Testis (tissue), 3 donors: ENCODE measurements around the gene CORIN. TPM values are rescaled to one million over a fixed set of nuclear protein-coding genes. Genes with fewer than 3 reads are reported as not detected.
A peak's percentile ranks its signal among the peaks of the same experiment; 100 is the strongest.
"Not testable (repeated sequence)": the region's sequence is repeated elsewhere in the genome, so short reads cannot be mapped to it uniquely, and the experiment has no call there.

Experiments used
- DNase-seq: peaks from one replicate; pipeline ENCODE4 v3.0.0-alpha.2; 2019
- H3K27ac ChIP-seq, 2 donors: fragments of 200-600 bp; sonication (generic); one replicate each; pipeline ENCODE4 v1.5.1; 2019
- H3K27me3 ChIP-seq: fragments of 200-600 bp; sonication (generic); one replicate; pipeline ENCODE4 v1.5.1; 2019
- H3K36me3 ChIP-seq: fragments of 200-600 bp; sonication (generic); one replicate; pipeline ENCODE4 v1.5.1; 2017; ENCODE audit warnings: low read depth; ENCODE audit errors: missing control alignments
- H3K4me1 ChIP-seq: fragments of 200-600 bp; sonication (generic); one replicate; pipeline ENCODE4 v1.5.1; 2019
- H3K4me3 ChIP-seq, 2 donors: fragments of 200-600 bp; sonication (generic); one replicate each; pipeline ENCODE4 v1.5.1; 2017 to 2019
- H3K9me3 ChIP-seq: fragments of 200-600 bp; sonication (generic); one replicate; pipeline ENCODE4 v1.5.1; 2017
- POLR2A ChIP-seq: fragments of 450-650 bp; IDR thresholded peaks from one replicate; pipeline ENCODE4 v1.6.1; 2017; ENCODE audit warnings: antibody characterized with exemption, mild to moderate bottlenecking, moderate library complexity
- WGBS, 2 donors: methylation state at CpG; one replicate each; pipeline ENCODE4 v1.1.5; 2018; 5-methylcytosine and 5-hydroxymethylcytosine counted together
- intact Hi-C: fragments of 100-400 bp; cut with DNase I; formaldehyde crosslinking; loops from one replicate; pipeline ENCODE4 v1.15.1; 2023; ENCODE audit warnings: low total_unique reads
- polyA plus RNA-seq: library from polyadenylated mRNA; stranded (reverse); fragments of 350-450 nt; fragmentation: Illumina TruSeq; extraction: RNeasy Lipid Tissue Mini Kit (QIAGEN cat#74804); gene quantifications from one replicate; pipeline ENCODE4 v1.2.3, GENCODE V29; 2014; ENCODE audit warnings: low read depth, low replicate concordance; ENCODE audit not compliant: insufficient read depth
- total RNA-seq, 2 donors: library from RNA; depleted of rRNA; stranded (reverse); fragments of >200 nt; gene quantifications; one replicate each; pipeline ENCODE4 v1.2.3, GENCODE V29; 2016
- TF ChIP-seq, protein P1 (sequence below), 3 experiments: fragments of 450-650 bp in 2 of 3; fragments of 200-600 bp in 1 of 3; sonication (generic) in 1 of 3; IDR thresholded peaks; one replicate each; pipeline ENCODE4 v1.5.1; 2016 to 2019; ENCODE audit warnings: antibody characterized with exemption in 3 of 3, mild to moderate bottlenecking in 2 of 3, moderate library complexity in 1 of 3

CORIN gene
- total and polyA plus RNA-seq, 3 donors from 2014 or later, result 4.6 to 6.1 (median 4.7) TPM

DNA sequence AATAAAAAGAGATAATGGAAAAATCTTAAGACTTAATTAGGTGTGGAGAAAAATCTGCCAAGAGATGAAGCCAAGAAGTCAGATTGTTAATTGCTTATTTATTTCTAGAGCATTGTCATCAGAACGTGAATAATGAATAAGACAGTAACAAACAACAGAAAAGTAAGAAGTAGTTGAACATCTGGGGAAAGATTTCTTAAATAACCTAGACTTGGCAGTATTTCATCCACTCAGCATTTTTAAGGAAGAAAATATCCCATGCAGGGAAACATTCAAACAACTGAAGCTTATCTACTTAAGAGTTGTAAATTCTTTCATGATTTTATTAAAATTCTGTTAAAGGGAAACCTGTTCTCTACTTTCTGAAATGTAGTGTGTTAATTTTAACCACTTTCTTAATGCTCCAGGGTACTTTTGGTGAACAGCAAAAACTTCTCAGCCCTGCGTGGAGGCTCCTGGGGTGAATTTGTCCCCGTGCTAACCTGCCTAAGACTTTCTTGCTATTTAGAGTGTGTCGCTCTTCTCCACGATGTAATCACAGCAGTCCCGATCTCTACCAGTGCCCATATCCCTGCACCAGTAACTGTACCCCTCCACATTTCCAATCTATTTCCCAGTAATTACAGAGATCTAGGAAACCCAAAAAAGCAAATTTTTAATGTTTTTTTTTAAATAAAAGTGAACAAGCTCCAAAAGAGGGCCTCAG, 124.6 kb downstream of the CORIN start:
- no peaks in the 10 kb centered on the region for H3K36me3 ChIP-seq
- intact Hi-C loops, result no loop called here

DNA sequence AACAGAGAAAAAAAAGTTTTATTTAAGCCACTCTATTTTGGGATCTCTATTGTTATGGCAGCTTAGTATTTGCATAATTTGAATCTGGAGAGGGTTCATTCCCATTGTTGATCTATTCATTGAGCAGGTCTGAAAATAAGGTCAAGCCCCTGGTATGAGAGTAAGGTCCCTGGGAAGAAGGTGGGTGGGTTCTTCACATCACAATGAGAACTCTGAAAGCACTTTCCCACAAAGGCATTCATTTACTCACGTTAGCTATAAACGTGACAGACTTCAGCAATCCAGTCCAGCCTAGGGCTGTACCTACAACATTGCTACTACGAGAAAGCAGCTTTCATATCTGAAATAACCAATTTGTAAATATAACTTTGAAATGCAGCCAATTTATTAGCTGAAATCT, 126.2 kb downstream of the CORIN start:
- WGBS, 2 donors, result 77 to 82% methylated on average over 3 of the region's 3 CpGs
- no peaks in the 10 kb centered on the region for H3K4me1 ChIP-seq
- no peak overlapping the region for H3K4me3 ChIP-seq
- H3K36me3 ChIP-seq, result no peaks in the 10 kb centered on the region
- no peak for DNase-seq
- H3K27ac ChIP-seq, result no peak overlapping the region
- no peaks in the 10 kb centered on the region for H3K27me3 ChIP-seq
- no peak for TF ChIP-seq POLR2A
- TF ChIP-seq, protein P1, sequence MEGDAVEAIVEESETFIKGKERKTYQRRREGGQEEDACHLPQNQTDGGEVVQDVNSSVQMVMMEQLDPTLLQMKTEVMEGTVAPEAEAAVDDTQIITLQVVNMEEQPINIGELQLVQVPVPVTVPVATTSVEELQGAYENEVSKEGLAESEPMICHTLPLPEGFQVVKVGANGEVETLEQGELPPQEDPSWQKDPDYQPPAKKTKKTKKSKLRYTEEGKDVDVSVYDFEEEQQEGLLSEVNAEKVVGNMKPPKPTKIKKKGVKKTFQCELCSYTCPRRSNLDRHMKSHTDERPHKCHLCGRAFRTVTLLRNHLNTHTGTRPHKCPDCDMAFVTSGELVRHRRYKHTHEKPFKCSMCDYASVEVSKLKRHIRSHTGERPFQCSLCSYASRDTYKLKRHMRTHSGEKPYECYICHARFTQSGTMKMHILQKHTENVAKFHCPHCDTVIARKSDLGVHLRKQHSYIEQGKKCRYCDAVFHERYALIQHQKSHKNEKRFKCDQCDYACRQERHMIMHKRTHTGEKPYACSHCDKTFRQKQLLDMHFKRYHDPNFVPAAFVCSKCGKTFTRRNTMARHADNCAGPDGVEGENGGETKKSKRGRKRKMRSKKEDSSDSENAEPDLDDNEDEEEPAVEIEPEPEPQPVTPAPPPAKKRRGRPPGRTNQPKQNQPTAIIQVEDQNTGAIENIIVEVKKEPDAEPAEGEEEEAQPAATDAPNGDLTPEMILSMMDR (IDR thresholded peaks at IDR 0.05), result no peak
- intact Hi-C loops, result no loop called here
- no peaks in the 10 kb centered on the region for H3K9me3 ChIP-seq

More for the DNA sequence above, 124.6 kb downstream of the CORIN start:
- DNase-seq, result no peak
- H3K4me3 ChIP-seq, result no peak overlapping the region
- no peaks in the 10 kb centered on the region for H3K4me1 ChIP-seq
- no peaks in the 10 kb centered on the region for H3K9me3 ChIP-seq
- no peaks in the 10 kb centered on the region for H3K27me3 ChIP-seq
- no peak for TF ChIP-seq POLR2A
- TF ChIP-seq, protein P1 (IDR thresholded peaks at IDR 0.05), result no peak
- H3K27ac ChIP-seq, result no peak overlapping the region
- 56 to 65% methylated on average over 6 of the region's 6 CpGs for WGBS, 2 donors

DNA sequence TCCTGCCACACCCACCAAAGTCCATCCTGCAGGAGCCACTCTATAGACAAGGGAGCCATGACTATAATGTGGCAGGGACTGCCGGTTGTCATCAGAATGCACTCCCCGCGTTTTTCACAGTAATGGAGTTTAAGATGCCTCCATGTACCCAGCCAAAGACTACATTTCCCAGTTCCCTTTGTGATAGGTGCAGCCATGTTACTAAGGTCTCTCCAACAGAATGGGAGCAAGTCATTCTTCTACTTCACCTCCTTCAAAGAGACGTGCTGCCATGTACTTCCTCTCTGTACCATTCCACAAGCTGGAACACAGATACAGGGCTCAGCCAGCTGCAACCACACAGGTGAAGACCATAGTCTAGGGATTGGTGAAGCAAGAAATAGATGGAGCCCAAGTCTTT, 126.7 kb downstream of the CORIN start:
- Histone ChIP-seq H3K27me3 (no peaks in the 10 kb centered on the region), H3K36me3 (no peaks in the 10 kb centered on the region), H3K4me3 (no peak overlapping the region), H3K9me3 (no peaks in the 10 kb centered on the region), H3K4me1 (no peaks in the 10 kb centered on the region), H3K27ac (no peak overlapping the region)
- intact Hi-C loops, result no loop called here
- no peak for DNase-seq
- WGBS, 2 donors, result 91 to 93% methylated on average over 4 of the region's 4 CpGs
- no peak for TF ChIP-seq POLR2A
- TF ChIP-seq, protein P1 (IDR thresholded peaks at IDR 0.05), result no peak

DNA sequence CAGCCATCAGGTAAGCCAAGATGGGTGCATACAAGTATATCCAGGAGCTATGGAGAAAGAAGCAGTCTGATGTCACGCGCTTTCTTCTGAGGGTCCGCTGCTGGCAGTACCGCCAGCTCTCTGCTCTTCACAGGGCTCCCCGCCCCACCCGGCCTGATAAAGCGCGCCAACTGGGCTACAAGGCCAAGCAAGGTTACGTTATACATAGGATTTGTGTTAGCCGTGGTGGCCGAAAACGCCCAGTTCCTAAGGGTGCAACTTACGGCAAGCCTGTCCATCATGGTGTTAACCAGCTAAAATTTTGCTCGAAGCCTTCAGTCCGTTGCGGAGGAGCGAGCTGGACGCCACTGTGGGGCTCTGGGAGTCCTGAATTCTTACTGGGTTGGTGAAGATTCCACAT, 131.5 kb downstream of the CORIN start:
- DNase-seq, H3K4me3 ChIP-seq, intact Hi-C loops, H3K4me1 ChIP-seq, H3K9me3 ChIP-seq, H3K36me3 ChIP-seq, H3K27ac ChIP-seq, H3K27me3 ChIP-seq: not testable (repeated sequence)
- 69 to 85% methylated on average over 18 of the region's 18 CpGs for WGBS, 2 donors

DNA sequence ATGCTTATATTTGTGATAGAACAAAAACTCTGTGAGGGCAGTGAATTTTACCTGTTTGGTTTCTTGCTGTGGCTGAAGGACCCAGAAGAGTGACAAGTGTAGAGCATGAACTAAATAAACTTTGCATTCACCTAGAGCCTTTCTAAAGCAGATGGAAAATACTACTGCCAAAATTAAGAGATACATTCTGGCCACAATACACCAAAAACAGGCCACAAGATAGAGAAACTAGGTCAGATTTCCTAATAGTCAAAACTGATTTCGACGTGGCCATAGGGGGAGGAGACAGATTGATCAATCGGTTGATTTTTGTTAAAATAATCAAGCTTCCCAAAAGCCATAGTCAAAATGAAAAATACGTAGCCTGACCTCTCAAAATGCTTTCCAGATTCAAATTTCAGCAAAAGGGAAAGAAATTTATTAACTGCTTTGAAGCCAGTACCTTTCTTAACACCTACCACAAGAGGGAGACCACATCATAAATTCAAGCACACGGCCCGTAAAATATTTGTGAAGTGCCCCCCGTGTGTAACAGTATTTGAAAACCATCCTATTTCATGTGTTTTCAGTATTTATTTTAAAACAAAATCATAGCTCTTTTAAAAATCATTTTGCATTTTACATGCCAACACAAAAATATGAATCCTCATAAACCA, 132.4 kb downstream of the CORIN start:
- intact Hi-C loops, result no loop called here
- no peaks in the 10 kb centered on the region for H3K9me3 ChIP-seq
- no peaks in the 10 kb centered on the region for H3K27me3 ChIP-seq
- TF ChIP-seq, protein P1 (IDR thresholded peaks at IDR 0.05), result peak; percentile 10 to 28 (median 11)
- no peak for TF ChIP-seq POLR2A
- no peak overlapping the region for H3K4me3 ChIP-seq
- WGBS, 2 donors, result 59 to 61% methylated on average over 7 of the region's 7 CpGs
- no peak for DNase-seq
- no peaks in the 10 kb centered on the region for H3K36me3 ChIP-seq
- no peak overlapping the region for H3K27ac ChIP-seq
- H3K4me1 ChIP-seq, result no peaks in the 10 kb centered on the region
